ENCODE results near the gene TOX3.

The TOX3 gene

DNA sequence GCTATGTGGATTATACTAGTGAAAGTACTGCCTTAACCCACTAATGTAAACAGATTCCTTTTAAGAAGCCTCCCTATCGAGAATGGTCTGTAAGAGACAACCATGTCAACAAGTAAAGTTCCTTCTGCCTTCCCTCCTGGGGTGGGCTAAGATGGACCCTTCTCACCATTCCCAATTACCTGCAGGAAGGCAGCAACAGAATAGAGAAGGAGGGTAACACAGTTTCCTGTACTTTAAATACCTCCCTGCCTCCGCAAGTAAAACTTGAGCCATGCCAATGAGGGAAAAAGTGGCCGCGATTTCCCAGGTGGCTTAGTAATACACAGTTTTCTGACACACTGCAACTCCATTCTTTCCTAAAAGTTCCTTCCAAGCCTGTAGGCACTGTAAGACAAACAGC is 45.2 kb downstream of the TOX3 start:
- Histone ChIP-seq H3K27me3 (ENCODE audit: insufficient read depth, low read length) (no peaks in the 10 kb centered on the region), H3F3A (ENCODE audit: insufficient read depth, low read length) (no peaks in the 10 kb centered on the region), H3K4me1 (ENCODE audit: insufficient read depth, low read length, severe bottlenecking) (no peaks in the 10 kb centered on the region), H3K4me2 (ENCODE audit: low read length) (no peak overlapping the region), H3K27ac (ENCODE audit: low read depth, low read length, poor library complexity, severe bottlenecking) (no peak overlapping the region), H3K79me2 (ENCODE audit: insufficient read depth, low read length) (no peaks in the 10 kb centered on the region), H3K9me2 (ENCODE audit: low read depth, low read length) (no peaks in the 10 kb centered on the region), H3K9ac (ENCODE audit: low read length) (no peak overlapping the region), H2AFZ (ENCODE audit: low read length) (no peak overlapping the region), H4K20me1 (ENCODE audit: insufficient read depth, low read length) (no peaks in the 10 kb centered on the region), H3K9me3 (ENCODE audit: low read length) (no peaks in the 10 kb centered on the region), H3K36me3 (ENCODE audit: insufficient read depth, low read length) (no peaks in the 10 kb centered on the region), H3K4me3 (ENCODE audit: low read depth, low read length, poor library complexity, severe bottlenecking) (no peak overlapping the region)
- TF ChIP-seq, protein P1, sequence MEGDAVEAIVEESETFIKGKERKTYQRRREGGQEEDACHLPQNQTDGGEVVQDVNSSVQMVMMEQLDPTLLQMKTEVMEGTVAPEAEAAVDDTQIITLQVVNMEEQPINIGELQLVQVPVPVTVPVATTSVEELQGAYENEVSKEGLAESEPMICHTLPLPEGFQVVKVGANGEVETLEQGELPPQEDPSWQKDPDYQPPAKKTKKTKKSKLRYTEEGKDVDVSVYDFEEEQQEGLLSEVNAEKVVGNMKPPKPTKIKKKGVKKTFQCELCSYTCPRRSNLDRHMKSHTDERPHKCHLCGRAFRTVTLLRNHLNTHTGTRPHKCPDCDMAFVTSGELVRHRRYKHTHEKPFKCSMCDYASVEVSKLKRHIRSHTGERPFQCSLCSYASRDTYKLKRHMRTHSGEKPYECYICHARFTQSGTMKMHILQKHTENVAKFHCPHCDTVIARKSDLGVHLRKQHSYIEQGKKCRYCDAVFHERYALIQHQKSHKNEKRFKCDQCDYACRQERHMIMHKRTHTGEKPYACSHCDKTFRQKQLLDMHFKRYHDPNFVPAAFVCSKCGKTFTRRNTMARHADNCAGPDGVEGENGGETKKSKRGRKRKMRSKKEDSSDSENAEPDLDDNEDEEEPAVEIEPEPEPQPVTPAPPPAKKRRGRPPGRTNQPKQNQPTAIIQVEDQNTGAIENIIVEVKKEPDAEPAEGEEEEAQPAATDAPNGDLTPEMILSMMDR (IDR thresholded peaks at IDR 0.05; ENCODE audit: low read length), result no peak
- no peak for TF ChIP-seq EZH2 (IDR thresholded peaks at IDR 0.05; ENCODE audit: borderline replicate concordance, low read length)

DNA sequence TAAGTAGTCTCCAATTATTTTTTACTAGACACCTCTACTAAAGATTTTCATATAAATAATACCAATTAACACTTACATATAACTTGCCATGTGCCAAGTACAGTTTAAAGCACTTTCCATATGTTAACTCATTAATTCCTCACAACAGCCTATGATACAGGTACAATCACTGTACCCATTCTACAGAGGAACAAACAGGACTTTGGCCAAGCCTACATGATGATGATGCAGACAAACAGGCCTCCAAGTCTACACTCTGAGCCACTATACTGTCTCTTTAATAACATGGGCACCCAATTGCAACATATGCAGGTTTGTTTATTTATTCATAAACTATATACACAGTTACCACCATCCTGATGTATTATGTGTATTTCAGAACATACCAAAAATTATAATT is 46.0 kb downstream of the TOX3 start:
- Histone ChIP-seq H3K9me3 (ENCODE audit: low read length) (no peaks in the 10 kb centered on the region), H3K9ac (ENCODE audit: low read length) (no peak overlapping the region), H3K4me1 (ENCODE audit: insufficient read depth, low read length, severe bottlenecking) (no peaks in the 10 kb centered on the region), H3K79me2 (ENCODE audit: insufficient read depth, low read length) (no peaks in the 10 kb centered on the region), H3K4me2 (ENCODE audit: low read length) (no peak overlapping the region), H3K9me2 (ENCODE audit: low read depth, low read length) (no peaks in the 10 kb centered on the region), H3K27ac (ENCODE audit: low read depth, low read length, poor library complexity, severe bottlenecking) (no peak overlapping the region), H3F3A (ENCODE audit: insufficient read depth, low read length) (no peaks in the 10 kb centered on the region), H3K36me3 (ENCODE audit: insufficient read depth, low read length) (no peaks in the 10 kb centered on the region), H2AFZ (ENCODE audit: low read length) (no peak overlapping the region), H3K4me3 (ENCODE audit: low read depth, low read length, poor library complexity, severe bottlenecking) (no peak overlapping the region), H3K27me3 (ENCODE audit: insufficient read depth, low read length) (no peaks in the 10 kb centered on the region), H4K20me1 (ENCODE audit: insufficient read depth, low read length) (no peaks in the 10 kb centered on the region)
- no peak for TF ChIP-seq EZH2 (IDR thresholded peaks at IDR 0.05; ENCODE audit: borderline replicate concordance, low read length)
- TF ChIP-seq, protein P1 (IDR thresholded peaks at IDR 0.05; ENCODE audit: low read length), result no peak

DNA sequence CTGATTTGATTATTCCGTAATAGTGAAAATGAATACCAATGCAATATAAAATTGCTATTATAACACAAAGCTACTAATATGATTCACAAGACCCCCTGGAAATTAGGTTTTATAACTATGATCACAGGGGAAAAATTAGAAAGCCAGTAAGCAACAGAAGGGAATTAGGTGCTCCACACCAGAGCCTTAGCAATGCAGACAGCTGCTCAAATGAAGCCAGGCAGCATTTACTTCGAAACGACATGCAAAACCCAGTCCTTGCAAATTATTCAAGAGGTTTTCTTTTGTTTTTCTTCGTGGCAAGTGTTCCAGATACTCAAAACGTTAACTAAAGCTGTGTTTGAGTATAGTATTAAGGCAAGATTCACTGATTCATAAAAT is 47.9 kb downstream of the TOX3 start:
- Histone ChIP-seq H3K27ac (ENCODE audit: low read depth, low read length, poor library complexity, severe bottlenecking) (no peak overlapping the region), H3K79me2 (ENCODE audit: insufficient read depth, low read length) (no peaks in the 10 kb centered on the region), H3K4me2 (ENCODE audit: low read length) (no peak overlapping the region)

More for the DNA sequence above, 47.9 kb downstream of the TOX3 start:
- Histone ChIP-seq H3K36me3 (ENCODE audit: insufficient read depth, low read length) (no peaks in the 10 kb centered on the region), H2AFZ (ENCODE audit: low read length) (no peak overlapping the region), H3K9me2 (ENCODE audit: low read depth, low read length) (no peaks in the 10 kb centered on the region), H4K20me1 (ENCODE audit: insufficient read depth, low read length) (no peaks in the 10 kb centered on the region), H3K4me3 (ENCODE audit: low read depth, low read length, poor library complexity, severe bottlenecking) (no peak overlapping the region), H3K9me3 (ENCODE audit: low read length) (no peaks in the 10 kb centered on the region), H3K9ac (ENCODE audit: low read length) (no peak overlapping the region), H3K4me1 (ENCODE audit: insufficient read depth, low read length, severe bottlenecking) (no peaks in the 10 kb centered on the region), H3K27me3 (ENCODE audit: insufficient read depth, low read length) (no peaks in the 10 kb centered on the region), H3F3A (ENCODE audit: insufficient read depth, low read length) (no peaks in the 10 kb centered on the region)
- TF ChIP-seq EZH2 (IDR thresholded peaks at IDR 0.05; ENCODE audit: borderline replicate concordance, low read length), result no peak
- TF ChIP-seq, protein P1 (IDR thresholded peaks at IDR 0.05; ENCODE audit: low read length), result no peak

All from OCI-LY1 (cell line).